Chondrocyte (in vitro differentiated cells): ENCODE measurements around the gene MS4A14. TPM values are rescaled to one million over a fixed set of nuclear protein-coding genes. Genes with fewer than 3 reads are reported as not detected.

Experiments used
- DNase-seq: peaks from one replicate; pipeline ENCODE4 v3.0.0; 2021; ENCODE audit warnings: mixed read lengths, low spot score
- H3K27ac Mint-ChIP-seq: one replicate; pipeline ENCODE4 v1.8.0; 2021; ENCODE audit warnings: mild to moderate bottlenecking, moderate library complexity, mixed read lengths; ENCODE audit not compliant: unreplicated experiment
- H3K27me3 Mint-ChIP-seq: 2 replicates; pipeline ENCODE4 v1.8.0; 2021; ENCODE audit warnings: low read depth, mixed read lengths
- H3K36me3 Mint-ChIP-seq: 2 replicates; pipeline ENCODE4 v1.8.0; 2021; ENCODE audit warnings: low read depth, mixed read lengths
- H3K4me1 Mint-ChIP-seq: 2 replicates; pipeline ENCODE4 v1.8.0; 2021; ENCODE audit warnings: low read depth, mild to moderate bottlenecking, mixed read lengths
- H3K4me3 Mint-ChIP-seq: one replicate; pipeline ENCODE4 v1.8.0; 2021; ENCODE audit warnings: mild to moderate bottlenecking, moderate library complexity, mixed read lengths; ENCODE audit not compliant: unreplicated experiment
- H3K9me3 Mint-ChIP-seq: 2 replicates; pipeline ENCODE4 v1.8.0; 2021; ENCODE audit warnings: low read depth, mixed read lengths
- CTCF ChIP-seq: fragments of 200-600 bp; sonication (generic); IDR thresholded peaks from 2 replicates; pipeline ENCODE4 v1.5.0; 2021; ENCODE audit warnings: antibody characterized with exemption, mild to moderate bottlenecking, moderate library complexity
- total RNA-seq: library from RNA; stranded (reverse); gene quantifications from 3 replicates; pipeline ENCODE4 v1.2.1, GENCODE V29; 2021

MS4A14 gene
- total RNA-seq, 1 donor from 2014 or later, result not detected

GRCh38 chr11:60367896-60368295 is 28.4 kb upstream of the MS4A14 start:
- no peak for DNase-seq
- H3K27me3 Mint-ChIP-seq, result peaks cover 32% of the 10 kb centered on the region
- no peaks in the 10 kb centered on the region for H3K9me3 Mint-ChIP-seq
- peaks cover 8% of the 10 kb centered on the region for H3K4me1 Mint-ChIP-seq
- H3K4me3 Mint-ChIP-seq, result no peak overlapping the region
- no peaks in the 10 kb centered on the region for H3K36me3 Mint-ChIP-seq
- no peak for TF ChIP-seq CTCF
- H3K27ac Mint-ChIP-seq, result no peak overlapping the region

GRCh38 chr11:60370252-60370810 is 25.9 kb upstream of the MS4A14 start:
- no peak overlapping the region for H3K27ac Mint-ChIP-seq
- peaks cover 8% of the 10 kb centered on the region for H3K4me1 Mint-ChIP-seq
- H3K27me3 Mint-ChIP-seq, result peaks cover 12% of the 10 kb centered on the region
- TF ChIP-seq CTCF, result no peak
- H3K9me3 Mint-ChIP-seq, result no peaks in the 10 kb centered on the region
- H3K4me3 Mint-ChIP-seq, result no peak overlapping the region
- DNase-seq, result no peak
- no peaks in the 10 kb centered on the region for H3K36me3 Mint-ChIP-seq

- DNase-seq, result no peak
- no peaks in the 10 kb centered on the region for H3K9me3 Mint-ChIP-seq
- peaks cover 8% of the 10 kb centered on the region for H3K4me1 Mint-ChIP-seq
- no peaks in the 10 kb centered on the region for H3K36me3 Mint-ChIP-seq
- H3K4me3 Mint-ChIP-seq, result no peak overlapping the region
- peaks cover 12% of the 10 kb centered on the region for H3K27me3 Mint-ChIP-seq
- H3K27ac Mint-ChIP-seq, result no peak overlapping the region
- TF ChIP-seq CTCF, result no peak
These were observed 25.4 kb upstream of the MS4A14 start for GRCh38 chr11:60370811-60371298.

GRCh38 chr11:60371386-60371785 is 24.9 kb upstream of the MS4A14 start:
- peaks cover 8% of the 10 kb centered on the region for H3K27me3 Mint-ChIP-seq
- no peaks in the 10 kb centered on the region for H3K36me3 Mint-ChIP-seq
- no peak for DNase-seq
- no peaks in the 10 kb centered on the region for H3K9me3 Mint-ChIP-seq
- H3K4me3 Mint-ChIP-seq, result no peak overlapping the region
- no peak for TF ChIP-seq CTCF
- peaks cover 8% of the 10 kb centered on the region for H3K4me1 Mint-ChIP-seq
- no peak overlapping the region for H3K27ac Mint-ChIP-seq

- H3K36me3 Mint-ChIP-seq, result no peaks in the 10 kb centered on the region
- TF ChIP-seq CTCF, result no peak
- H3K9me3 Mint-ChIP-seq, result no peaks in the 10 kb centered on the region
- H3K4me3 Mint-ChIP-seq, result no peak overlapping the region
- H3K27me3 Mint-ChIP-seq, result peaks cover 11% of the 10 kb centered on the region
- H3K4me1 Mint-ChIP-seq, result peaks cover 8% of the 10 kb centered on the region
- H3K27ac Mint-ChIP-seq, result no peak overlapping the region
- DNase-seq, result no peak
These were observed 24.4 kb upstream of the MS4A14 start for GRCh38 chr11:60371854-60372253.
